Measurements from ENCODE around the gene YES1. TPM values are rescaled to one million over a fixed set of nuclear protein-coding genes. Genes with fewer than 3 reads are reported as not detected.

The YES1 gene
- total RNA-seq, 1 donor from 2014 or later, result 190 TPM

DNA sequence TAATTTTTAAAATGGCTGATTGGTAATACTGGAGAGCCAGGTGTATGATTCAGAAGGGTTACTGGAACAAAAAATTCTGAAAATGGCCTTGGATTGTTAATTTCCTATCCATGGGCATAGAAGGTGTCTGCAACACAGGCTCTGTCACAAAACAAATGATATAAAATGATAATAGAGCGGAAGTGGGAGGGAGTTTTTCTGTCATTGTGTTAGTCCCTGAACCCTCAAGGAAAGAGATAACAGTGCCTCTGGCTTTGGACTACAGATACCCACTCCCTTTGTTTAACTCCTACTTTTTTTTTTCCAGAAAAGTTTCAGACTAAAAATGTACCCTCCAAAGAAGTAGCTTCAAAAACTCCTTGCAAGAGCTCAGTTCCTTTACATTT is 28.0 kb upstream of the YES1 start:
- DNase-seq (ENCODE audit: low spot score), result no peak
- Mint-ChIP-seq H3K27me3 (ENCODE audit: unreplicated experiment) (peaks cover 8% of the 10 kb centered on the region), H3K9me3 (ENCODE audit: unreplicated experiment) (no peaks in the 10 kb centered on the region), H3K36me3 (ENCODE audit: low read depth, unreplicated experiment) (peaks cover 4% of the 10 kb centered on the region), H3K27ac (ENCODE audit: unreplicated experiment) (no peak overlapping the region), H3K4me1 (ENCODE audit: unreplicated experiment) (peaks cover 17% of the 10 kb centered on the region), H3K4me3 (ENCODE audit: unreplicated experiment) (no peak overlapping the region)
- TF ChIP-seq, protein P1, sequence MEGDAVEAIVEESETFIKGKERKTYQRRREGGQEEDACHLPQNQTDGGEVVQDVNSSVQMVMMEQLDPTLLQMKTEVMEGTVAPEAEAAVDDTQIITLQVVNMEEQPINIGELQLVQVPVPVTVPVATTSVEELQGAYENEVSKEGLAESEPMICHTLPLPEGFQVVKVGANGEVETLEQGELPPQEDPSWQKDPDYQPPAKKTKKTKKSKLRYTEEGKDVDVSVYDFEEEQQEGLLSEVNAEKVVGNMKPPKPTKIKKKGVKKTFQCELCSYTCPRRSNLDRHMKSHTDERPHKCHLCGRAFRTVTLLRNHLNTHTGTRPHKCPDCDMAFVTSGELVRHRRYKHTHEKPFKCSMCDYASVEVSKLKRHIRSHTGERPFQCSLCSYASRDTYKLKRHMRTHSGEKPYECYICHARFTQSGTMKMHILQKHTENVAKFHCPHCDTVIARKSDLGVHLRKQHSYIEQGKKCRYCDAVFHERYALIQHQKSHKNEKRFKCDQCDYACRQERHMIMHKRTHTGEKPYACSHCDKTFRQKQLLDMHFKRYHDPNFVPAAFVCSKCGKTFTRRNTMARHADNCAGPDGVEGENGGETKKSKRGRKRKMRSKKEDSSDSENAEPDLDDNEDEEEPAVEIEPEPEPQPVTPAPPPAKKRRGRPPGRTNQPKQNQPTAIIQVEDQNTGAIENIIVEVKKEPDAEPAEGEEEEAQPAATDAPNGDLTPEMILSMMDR (IDR thresholded peaks at IDR 0.05; ENCODE audit: unreplicated experiment), result no peak

DNA sequence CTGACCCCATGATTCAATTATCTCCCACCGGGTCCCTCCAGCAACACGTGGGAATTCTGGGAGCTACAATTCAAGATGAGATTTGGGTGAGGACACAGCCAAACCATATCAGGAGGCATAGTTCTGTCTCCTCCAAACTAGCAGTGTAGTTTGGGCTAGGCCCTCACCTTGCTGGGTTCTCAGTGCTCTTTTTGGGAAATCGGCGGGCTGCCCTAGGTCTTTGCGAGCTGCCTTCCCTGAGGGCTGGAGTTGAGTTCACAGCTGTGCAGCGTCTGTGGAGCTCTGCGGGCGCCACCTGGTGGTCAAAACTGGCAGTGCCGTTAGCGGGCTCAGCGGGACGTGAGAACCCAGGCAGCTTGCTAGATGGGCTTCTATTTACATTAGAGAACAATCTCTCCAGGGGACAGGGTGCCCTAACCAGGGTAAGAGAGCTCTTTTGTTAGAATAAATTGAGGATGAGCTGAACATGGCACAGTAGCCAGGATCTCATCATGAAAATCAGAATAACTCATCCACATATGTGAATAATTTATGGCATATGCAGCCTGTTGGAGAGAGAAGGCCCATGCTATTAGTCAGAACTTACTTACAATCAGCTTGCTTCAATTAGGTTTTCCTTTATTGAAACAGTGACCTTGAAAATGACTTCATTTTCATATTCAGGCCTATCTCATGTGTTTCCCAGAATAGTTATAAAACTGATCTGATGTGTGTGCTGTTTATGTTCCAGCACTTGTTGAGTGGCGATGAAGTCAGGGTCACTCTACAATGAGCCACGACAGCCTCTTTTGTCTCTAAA is 27.4 kb upstream of the YES1 start:
- Mint-ChIP-seq H3K4me1 (ENCODE audit: unreplicated experiment) (peaks cover 14% of the 10 kb centered on the region), H3K9me3 (ENCODE audit: unreplicated experiment) (no peaks in the 10 kb centered on the region), H3K27me3 (ENCODE audit: unreplicated experiment) (peaks cover 8% of the 10 kb centered on the region), H3K27ac (ENCODE audit: unreplicated experiment) (no peak overlapping the region), H3K4me3 (ENCODE audit: unreplicated experiment) (no peak overlapping the region), H3K36me3 (ENCODE audit: low read depth, unreplicated experiment) (peaks cover 4% of the 10 kb centered on the region)
- TF ChIP-seq, protein P1 (IDR thresholded peaks at IDR 0.05; ENCODE audit: unreplicated experiment), result peak; percentile 98
- peak; percentile 97 for DNase-seq (ENCODE audit: low spot score)

DNA sequence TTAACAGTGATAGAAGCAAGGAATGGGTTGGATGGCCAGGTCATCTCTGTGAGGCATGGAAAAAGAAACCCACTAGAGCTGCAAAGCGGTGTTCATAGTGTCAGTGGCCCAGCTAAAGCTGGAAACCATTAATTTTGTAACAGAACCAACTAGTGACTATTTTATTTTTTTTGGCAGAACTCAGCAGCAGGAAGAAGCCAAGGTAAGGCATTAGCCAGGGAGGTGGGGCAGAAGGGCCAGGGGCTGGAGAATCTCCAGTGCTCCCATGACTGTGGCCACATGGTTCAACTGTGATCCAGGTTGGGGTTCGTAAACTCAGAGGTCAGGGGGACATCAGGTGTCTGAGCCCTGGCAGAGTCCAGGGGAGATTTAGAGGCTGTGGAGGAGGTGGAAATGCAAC is 25.9 kb upstream of the YES1 start:
- H3K27ac Mint-ChIP-seq (ENCODE audit: unreplicated experiment), result no peak overlapping the region
- H3K4me3 Mint-ChIP-seq (ENCODE audit: unreplicated experiment), result no peak overlapping the region
- H3K36me3 Mint-ChIP-seq (ENCODE audit: low read depth, unreplicated experiment), result peaks cover 7% of the 10 kb centered on the region
- no peaks in the 10 kb centered on the region for H3K9me3 Mint-ChIP-seq (ENCODE audit: unreplicated experiment)
- H3K27me3 Mint-ChIP-seq (ENCODE audit: unreplicated experiment), result peaks cover 8% of the 10 kb centered on the region
- TF ChIP-seq, protein P1 (IDR thresholded peaks at IDR 0.05; ENCODE audit: unreplicated experiment), result no peak
- no peak for DNase-seq (ENCODE audit: low spot score)
- peaks cover 22% of the 10 kb centered on the region for H3K4me1 Mint-ChIP-seq (ENCODE audit: unreplicated experiment)

DNA sequence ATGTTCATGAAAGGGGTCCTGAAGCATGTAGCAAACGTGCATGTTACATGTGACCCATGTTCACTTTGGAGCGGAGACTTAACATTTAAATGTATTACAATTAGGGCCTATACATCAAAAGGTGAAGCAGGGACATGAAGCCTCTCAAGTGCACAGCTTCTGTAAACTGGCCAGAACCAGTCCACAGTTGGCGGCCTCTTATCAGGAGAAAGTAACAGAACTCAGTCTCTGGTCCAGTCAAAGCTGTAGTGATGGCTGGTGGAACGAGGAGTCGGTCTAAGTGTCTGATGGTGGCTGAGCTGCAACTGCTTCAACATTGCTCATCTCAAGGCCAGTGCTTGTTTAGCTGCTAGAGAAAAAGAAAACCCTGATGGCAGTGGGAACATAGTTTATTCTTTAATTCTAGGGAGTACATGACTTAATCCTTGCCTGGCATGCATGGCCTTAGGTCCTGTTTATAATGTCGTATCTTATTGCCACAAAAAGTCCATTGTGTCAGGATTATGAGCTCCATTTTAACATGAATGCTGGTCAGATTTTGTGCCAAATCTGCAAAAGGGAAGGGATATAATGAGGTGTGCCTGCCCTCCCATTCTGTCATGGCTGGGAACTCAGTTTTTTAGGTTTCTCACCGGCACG is 22.2 kb upstream of the YES1 start:
- no peak for DNase-seq (ENCODE audit: low spot score)
- Mint-ChIP-seq H3K4me3 (ENCODE audit: unreplicated experiment) (no peak overlapping the region), H3K9me3 (ENCODE audit: unreplicated experiment) (no peaks in the 10 kb centered on the region), H3K4me1 (ENCODE audit: unreplicated experiment) (peaks cover 35% of the 10 kb centered on the region), H3K27ac (ENCODE audit: unreplicated experiment) (peak overlapping the region; percentile 26), H3K27me3 (ENCODE audit: unreplicated experiment) (peaks cover 6% of the 10 kb centered on the region), H3K36me3 (ENCODE audit: low read depth, unreplicated experiment) (peaks cover 7% of the 10 kb centered on the region)
- TF ChIP-seq, protein P1 (IDR thresholded peaks at IDR 0.05; ENCODE audit: unreplicated experiment), result no peak

DNA sequence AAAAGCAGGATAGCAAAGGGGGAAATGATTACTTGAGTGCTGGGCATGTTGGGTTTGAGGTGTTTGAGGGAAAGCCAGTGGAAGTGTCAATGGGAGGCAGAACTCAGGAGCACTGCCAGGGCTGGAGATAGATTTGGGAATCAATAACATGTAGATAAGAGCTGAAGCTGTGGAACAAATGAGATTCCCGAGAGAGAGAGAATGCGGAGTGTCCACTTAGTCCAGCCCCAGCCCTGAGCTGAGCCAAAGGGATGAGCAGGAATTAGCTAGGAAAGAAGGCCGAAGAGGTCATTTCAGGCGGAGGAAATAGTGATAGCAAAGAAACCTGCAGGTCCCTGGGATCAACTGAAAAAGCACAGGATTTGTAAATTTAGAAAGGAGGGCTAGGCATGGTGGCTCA is 21.2 kb upstream of the YES1 start:
- Mint-ChIP-seq H3K4me1 (ENCODE audit: unreplicated experiment) (peaks cover 35% of the 10 kb centered on the region), H3K27me3 (ENCODE audit: unreplicated experiment) (peaks cover 6% of the 10 kb centered on the region), H3K36me3 (ENCODE audit: low read depth, unreplicated experiment) (peaks cover 7% of the 10 kb centered on the region), H3K27ac (ENCODE audit: unreplicated experiment) (peak overlapping the region; percentile 6), H3K4me3 (ENCODE audit: unreplicated experiment) (no peak overlapping the region), H3K9me3 (ENCODE audit: unreplicated experiment) (no peaks in the 10 kb centered on the region)
- TF ChIP-seq, protein P1 (IDR thresholded peaks at IDR 0.05; ENCODE audit: unreplicated experiment), result no peak
- DNase-seq (ENCODE audit: low spot score), result no peak

Data from endothelial cell (in vitro differentiated cells).